OCI-LY3 (cell line): Measurements from ENCODE around the gene PDE3A.

ENCODE experiments used
- EZH2phosphoT487 ChIP-seq: fragments of 200-600 bp; shearing (Covaris generic); IDR thresholded peaks from 2 replicates; pipeline ENCODE4 v1.6.1; 2018; ENCODE audit warnings: antibody characterized with exemption, mixed run types, low read depth
- TF ChIP-seq, protein P1 (sequence below): fragments of 200-600, 300-600 bp; sonication (generic); IDR thresholded peaks from 2 replicates; pipeline ENCODE4 v1.5.1; 2014; ENCODE audit warnings: antibody characterized with exemption, low read length, low read depth

- TF ChIP-seq, protein P1, sequence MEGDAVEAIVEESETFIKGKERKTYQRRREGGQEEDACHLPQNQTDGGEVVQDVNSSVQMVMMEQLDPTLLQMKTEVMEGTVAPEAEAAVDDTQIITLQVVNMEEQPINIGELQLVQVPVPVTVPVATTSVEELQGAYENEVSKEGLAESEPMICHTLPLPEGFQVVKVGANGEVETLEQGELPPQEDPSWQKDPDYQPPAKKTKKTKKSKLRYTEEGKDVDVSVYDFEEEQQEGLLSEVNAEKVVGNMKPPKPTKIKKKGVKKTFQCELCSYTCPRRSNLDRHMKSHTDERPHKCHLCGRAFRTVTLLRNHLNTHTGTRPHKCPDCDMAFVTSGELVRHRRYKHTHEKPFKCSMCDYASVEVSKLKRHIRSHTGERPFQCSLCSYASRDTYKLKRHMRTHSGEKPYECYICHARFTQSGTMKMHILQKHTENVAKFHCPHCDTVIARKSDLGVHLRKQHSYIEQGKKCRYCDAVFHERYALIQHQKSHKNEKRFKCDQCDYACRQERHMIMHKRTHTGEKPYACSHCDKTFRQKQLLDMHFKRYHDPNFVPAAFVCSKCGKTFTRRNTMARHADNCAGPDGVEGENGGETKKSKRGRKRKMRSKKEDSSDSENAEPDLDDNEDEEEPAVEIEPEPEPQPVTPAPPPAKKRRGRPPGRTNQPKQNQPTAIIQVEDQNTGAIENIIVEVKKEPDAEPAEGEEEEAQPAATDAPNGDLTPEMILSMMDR: no peak
- no peak for TF ChIP-seq EZH2phosphoT487
Measured at GRCh38 chr12:20557096-20557495, 188.8 kb downstream of the PDE3A start.
